WTC11 (cell line): ENCODE measurements around the gene CLN6.
"Not testable (repeated sequence)": the region's sequence is repeated elsewhere in the genome, so short reads cannot be mapped to it uniquely, and the experiment has no call there.

Experiments
- ESRRA ChIP-seq: sonication (generic); formaldehyde crosslinking; IDR thresholded peaks from 2 replicates; pipeline ENCODE4 v1.8.1; 2022; ENCODE audit warnings: mild to moderate bottlenecking, missing genetic modification reagents, borderline replicate concordance
- MXD4 ChIP-seq: fragments of 250-450 bp; sonication (Bioruptor Pico); IDR thresholded peaks from 2 replicates; pipeline ENCODE4 v1.8.0; 2021; ENCODE audit warnings: mild to moderate bottlenecking, moderate library complexity, borderline replicate concordance
- NR1H2 ChIP-seq: sonication (generic); formaldehyde crosslinking; IDR thresholded peaks from 2 replicates; pipeline ENCODE4 v1.9.0; 2021; ENCODE audit warnings: mild to moderate bottlenecking, moderate library complexity, missing genetic modification reagents
- TEAD4 ChIP-seq: sonication (generic); formaldehyde crosslinking; IDR thresholded peaks from 2 replicates; pipeline ENCODE4 v1.8.0; 2022; ENCODE audit warnings: mild to moderate bottlenecking, missing genetic modification reagents
- ZNF219 ChIP-seq: sonication (generic); formaldehyde crosslinking; IDR thresholded peaks from 2 replicates; pipeline ENCODE4 v1.8.0; 2023; ENCODE audit warnings: missing genetic modification reagents, mild to moderate bottlenecking, borderline replicate concordance
- ZNF232 ChIP-seq: sonication (generic); formaldehyde crosslinking; IDR thresholded peaks from 2 replicates; pipeline ENCODE4 v1.8.0; 2022; ENCODE audit warnings: mild to moderate bottlenecking, missing genetic modification reagents
- TF ChIP-seq, protein P1 (sequence below): fragments of 200-600 bp; IDR thresholded peaks from 2 replicates; pipeline ENCODE4 v1.8.0; 2022; ENCODE audit warnings: antibody characterized with exemption

DNA sequence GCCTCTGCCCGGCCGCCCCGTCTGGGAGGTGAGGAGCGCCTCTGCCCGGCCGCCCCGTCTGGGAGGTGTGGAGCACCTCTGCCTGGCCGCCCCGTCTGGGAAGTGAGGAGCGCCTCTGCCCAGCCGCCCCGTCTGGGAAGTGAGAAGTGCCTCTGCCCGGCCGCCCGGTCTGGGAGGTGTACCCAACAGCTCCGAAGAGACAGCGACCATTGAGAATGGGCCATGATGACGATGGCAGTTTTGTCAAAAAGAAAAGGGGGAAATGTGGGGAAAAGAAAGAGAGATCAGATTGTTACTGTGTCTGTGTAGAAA is 7.1 kb downstream of the CLN6 start:
- not testable (repeated sequence) for TF ChIP-seq NR1H2 (CRISPR knock-in tag); MXD4 (CRISPR knock-in tag); ZNF232 (CRISPR knock-in tag); TEAD4 (CRISPR knock-in tag); ZNF219 (CRISPR knock-in tag); ESRRA
- TF ChIP-seq, protein P1, sequence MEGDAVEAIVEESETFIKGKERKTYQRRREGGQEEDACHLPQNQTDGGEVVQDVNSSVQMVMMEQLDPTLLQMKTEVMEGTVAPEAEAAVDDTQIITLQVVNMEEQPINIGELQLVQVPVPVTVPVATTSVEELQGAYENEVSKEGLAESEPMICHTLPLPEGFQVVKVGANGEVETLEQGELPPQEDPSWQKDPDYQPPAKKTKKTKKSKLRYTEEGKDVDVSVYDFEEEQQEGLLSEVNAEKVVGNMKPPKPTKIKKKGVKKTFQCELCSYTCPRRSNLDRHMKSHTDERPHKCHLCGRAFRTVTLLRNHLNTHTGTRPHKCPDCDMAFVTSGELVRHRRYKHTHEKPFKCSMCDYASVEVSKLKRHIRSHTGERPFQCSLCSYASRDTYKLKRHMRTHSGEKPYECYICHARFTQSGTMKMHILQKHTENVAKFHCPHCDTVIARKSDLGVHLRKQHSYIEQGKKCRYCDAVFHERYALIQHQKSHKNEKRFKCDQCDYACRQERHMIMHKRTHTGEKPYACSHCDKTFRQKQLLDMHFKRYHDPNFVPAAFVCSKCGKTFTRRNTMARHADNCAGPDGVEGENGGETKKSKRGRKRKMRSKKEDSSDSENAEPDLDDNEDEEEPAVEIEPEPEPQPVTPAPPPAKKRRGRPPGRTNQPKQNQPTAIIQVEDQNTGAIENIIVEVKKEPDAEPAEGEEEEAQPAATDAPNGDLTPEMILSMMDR = not testable (repeated sequence)
